Brain microvascular endothelial cell (primary cell): Measurements from ENCODE around the gene CALB2.

Experiments
- DNase-seq: peaks from one replicate; pipeline ENCODE4 v3.0.0-alpha.2; 2020
- H3K27ac ChIP-seq: fragments of 250-450 bp; sonication (Bioruptor Pico); 2 replicates; pipeline ENCODE4 v1.5.1; 2020; ENCODE audit warnings: mild to moderate bottlenecking, moderate library complexity
- H3K27me3 ChIP-seq: fragments of 250-450 bp; sonication (Bioruptor Pico); replicated peaks from 2 replicates; pipeline ENCODE4 v1.5.1; 2020; ENCODE audit warnings: mild to moderate bottlenecking
- H3K36me3 ChIP-seq: fragments of 250-450 bp; sonication (Bioruptor Pico); replicated peaks from 2 replicates; pipeline ENCODE4 v1.5.1; 2020; ENCODE audit warnings: mild to moderate bottlenecking
- H3K4me3 ChIP-seq: 2 replicates; pipeline ENCODE4 v1.5.1; 2011; ENCODE audit warnings: low read depth, mild to moderate bottlenecking, control low read depth, low read length, moderate library complexity
- in situ Hi-C: cut with HindIII; loops from 2 replicates; pipeline ENCODE4 v1.10.0; 2017; ENCODE audit warnings: low sequenced_read_pairs, low pct_ligation_motif_present
- TF ChIP-seq, protein P1 (sequence below): IDR thresholded peaks from 2 replicates; pipeline ENCODE4 v1.5.1; 2011; ENCODE audit warnings: low read depth, mild to moderate bottlenecking, moderate library complexity, low read length, control low read depth, inconsistent platforms; ENCODE audit errors: missing control alignments

Gene CALB2

DNA sequence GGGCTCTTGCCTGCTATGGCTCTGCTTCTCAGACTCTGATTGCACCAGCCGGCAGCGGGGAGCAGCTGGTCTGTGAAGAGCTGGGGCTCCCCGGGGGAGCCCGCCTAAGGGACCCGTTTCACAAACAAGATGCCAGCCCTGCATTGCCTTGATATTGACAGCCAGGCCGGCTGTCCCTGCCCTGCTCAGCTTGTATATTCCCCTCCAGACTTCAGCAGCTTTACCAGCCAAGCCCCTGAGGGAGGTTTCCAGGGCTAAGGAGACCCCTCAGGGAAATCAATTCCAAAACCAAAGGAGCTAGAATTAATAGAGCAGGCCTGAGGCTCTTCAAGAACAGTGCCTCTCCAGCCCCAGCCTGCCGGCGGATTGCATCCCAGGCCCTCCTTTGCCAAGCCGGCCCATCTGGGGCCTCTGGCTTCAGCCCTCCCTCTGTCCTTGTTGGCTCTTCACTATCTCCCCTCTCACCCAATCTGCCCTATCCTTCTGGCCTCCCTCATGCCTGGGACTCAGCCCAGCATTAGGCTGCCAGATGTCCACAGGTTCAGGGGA lies 5.7 kb downstream of the CALB2 start:
- Histone ChIP-seq H3K27ac (no peak overlapping the region), H3K36me3 (no peaks in the 10 kb centered on the region), H3K27me3 (no peaks in the 10 kb centered on the region), H3K4me3 (no peak overlapping the region)
- TF ChIP-seq, protein P1, sequence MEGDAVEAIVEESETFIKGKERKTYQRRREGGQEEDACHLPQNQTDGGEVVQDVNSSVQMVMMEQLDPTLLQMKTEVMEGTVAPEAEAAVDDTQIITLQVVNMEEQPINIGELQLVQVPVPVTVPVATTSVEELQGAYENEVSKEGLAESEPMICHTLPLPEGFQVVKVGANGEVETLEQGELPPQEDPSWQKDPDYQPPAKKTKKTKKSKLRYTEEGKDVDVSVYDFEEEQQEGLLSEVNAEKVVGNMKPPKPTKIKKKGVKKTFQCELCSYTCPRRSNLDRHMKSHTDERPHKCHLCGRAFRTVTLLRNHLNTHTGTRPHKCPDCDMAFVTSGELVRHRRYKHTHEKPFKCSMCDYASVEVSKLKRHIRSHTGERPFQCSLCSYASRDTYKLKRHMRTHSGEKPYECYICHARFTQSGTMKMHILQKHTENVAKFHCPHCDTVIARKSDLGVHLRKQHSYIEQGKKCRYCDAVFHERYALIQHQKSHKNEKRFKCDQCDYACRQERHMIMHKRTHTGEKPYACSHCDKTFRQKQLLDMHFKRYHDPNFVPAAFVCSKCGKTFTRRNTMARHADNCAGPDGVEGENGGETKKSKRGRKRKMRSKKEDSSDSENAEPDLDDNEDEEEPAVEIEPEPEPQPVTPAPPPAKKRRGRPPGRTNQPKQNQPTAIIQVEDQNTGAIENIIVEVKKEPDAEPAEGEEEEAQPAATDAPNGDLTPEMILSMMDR = no peak
- DNase-seq = no peak
- in situ Hi-C loops = no loop called here

DNA sequence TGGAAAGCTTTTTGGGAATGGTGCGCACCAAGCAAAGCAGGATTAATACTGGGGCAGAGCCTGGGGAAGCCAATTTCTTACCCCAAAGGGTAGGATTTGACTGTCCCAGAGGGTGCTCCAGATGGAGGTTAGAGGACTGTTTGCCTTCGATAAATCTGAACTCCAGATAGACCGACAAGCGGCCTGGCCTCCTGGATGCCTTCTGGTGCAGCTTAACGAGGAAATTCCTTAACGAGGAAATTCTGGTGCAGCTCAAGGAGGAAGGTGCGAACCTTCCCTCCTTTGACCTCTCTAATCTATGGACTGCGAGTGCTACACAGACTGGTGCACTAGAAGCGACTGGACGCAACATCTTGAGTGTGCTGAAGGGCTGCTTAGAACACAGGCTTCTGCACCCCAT lies 6.5 kb downstream of the CALB2 start:
- no peak for DNase-seq
- Histone ChIP-seq H3K4me3 (no peak overlapping the region), H3K27ac (no peak overlapping the region), H3K36me3 (no peaks in the 10 kb centered on the region), H3K27me3 (no peaks in the 10 kb centered on the region)
- TF ChIP-seq, protein P1 = no peak
- in situ Hi-C loops = no loop called here

DNA sequence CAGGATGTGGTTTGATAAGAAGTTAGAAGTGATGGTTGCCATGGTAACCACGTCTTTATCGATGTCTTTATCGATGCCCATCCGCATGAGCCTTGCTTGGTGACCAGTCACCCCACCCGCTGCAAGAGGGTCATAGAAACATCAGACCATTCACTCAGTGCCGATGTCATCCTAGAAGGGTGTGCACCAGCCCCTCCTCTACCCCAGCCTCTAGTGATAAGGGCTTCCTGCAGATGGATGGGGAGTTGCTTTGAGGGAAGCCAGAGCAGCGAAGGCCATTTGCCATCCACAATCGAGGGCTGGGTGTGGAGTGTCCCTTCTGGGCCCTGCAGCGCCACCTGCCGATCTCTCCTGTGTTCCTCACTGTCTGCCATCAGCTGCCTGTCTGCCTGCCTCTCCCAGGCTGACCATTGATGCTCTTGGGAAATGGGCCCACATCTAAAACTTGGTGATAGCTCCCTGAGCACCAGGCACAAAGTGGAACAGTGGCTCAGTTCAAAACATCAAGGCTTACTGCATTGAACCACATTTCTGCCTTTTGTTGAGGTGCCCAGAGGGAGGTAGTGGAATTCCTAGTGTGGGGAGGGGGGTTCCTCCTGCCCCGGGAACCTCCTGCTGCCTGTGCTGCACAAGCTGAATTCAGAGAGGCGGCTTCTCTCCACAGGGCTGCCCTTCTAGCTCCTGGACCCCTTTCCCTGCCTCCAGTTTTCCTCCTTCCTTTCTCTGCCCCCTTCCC lies 8.9 kb downstream of the CALB2 start:
- in situ Hi-C loops = no loop called here
- peak; percentile 24 for DNase-seq
- H3K27me3 ChIP-seq = no peaks in the 10 kb centered on the region

DNA sequence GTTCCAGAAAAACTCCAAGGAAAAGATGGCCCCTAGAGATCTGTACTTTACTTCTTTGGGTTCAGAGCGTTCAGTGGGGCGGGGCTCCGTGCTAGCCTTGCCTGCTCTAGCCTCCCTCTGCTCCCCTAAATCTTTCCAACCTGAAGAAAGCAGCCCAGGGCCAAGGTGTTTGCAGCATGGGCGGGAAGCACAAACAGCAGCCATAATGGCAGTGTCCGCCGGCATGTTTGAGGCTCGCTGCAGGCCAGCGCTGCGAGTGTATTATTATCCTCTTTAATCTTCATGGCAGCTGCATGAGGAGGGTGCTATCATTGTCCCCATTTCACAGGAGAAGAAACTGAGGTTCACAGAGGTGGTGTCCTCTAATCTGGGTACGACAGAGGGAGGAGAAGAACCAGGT lies 10.4 kb downstream of the CALB2 start:
- no peaks in the 10 kb centered on the region for H3K36me3 ChIP-seq
- no peak for DNase-seq
- TF ChIP-seq, protein P1 = no peak
- in situ Hi-C loops = no loop called here
- H3K4me3 ChIP-seq = no peak overlapping the region
- no peak overlapping the region for H3K27ac ChIP-seq
- no peaks in the 10 kb centered on the region for H3K27me3 ChIP-seq

More for the DNA sequence above, 8.9 kb downstream of the CALB2 start:
- no peaks in the 10 kb centered on the region for H3K36me3 ChIP-seq
- H3K4me3 ChIP-seq = no peak overlapping the region
- TF ChIP-seq, protein P1 = peak; percentile 77
- H3K27ac ChIP-seq = no peak overlapping the region

DNA sequence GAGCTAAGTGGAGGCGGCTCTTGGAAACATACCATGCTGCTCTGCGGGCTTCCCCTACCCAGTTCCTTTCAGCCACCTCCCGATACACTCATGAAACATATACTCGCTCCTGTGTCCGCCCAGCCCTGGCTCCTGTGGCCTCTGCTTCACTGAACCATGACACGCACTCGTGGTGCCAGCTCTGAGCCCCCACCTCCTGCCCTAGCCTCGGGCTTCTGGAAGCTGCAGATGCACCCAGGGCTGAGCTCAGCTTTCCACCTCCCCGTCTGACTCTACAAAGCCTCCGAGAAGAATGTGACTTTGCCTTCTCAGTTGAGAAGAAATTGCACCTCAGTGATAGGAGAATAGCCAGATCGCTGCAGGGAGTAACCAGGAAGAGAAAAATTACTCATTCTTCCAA lies 11.0 kb downstream of the CALB2 start:
- in situ Hi-C loops = no loop called here
- DNase-seq = no peak
- TF ChIP-seq, protein P1 = no peak
- H3K4me3 ChIP-seq = no peak overlapping the region
- no peaks in the 10 kb centered on the region for H3K27me3 ChIP-seq
- H3K36me3 ChIP-seq = no peaks in the 10 kb centered on the region
- no peak overlapping the region for H3K27ac ChIP-seq
